ENCODE results near the gene ADAP1. TPM values are rescaled to one million over a fixed set of nuclear protein-coding genes. Genes with fewer than 3 reads are reported as not detected.

The ADAP1 gene
- total and polyA plus RNA-seq, 2 of the 8 experiments (the other 6 are each of a cell fraction or from before 2014, with no cell fraction given): 5.8 to 6.1 TPM

GRCh38 chr7:876077-876971, 78.2 kb downstream of the ADAP1 start, which contains the start of gene GET4 (continued):
- TF ChIP-seq GABPA (IDR thresholded peaks at IDR 0.05; ENCODE audit: borderline replicate concordance, insufficient read depth, low read length) (no peak; the same call in 1 of the 2 replicates), EGR1 (IDR thresholded peaks at IDR 0.05; ENCODE audit: borderline replicate concordance, low read depth, low read length) (peak; percentile 43; the same call in 1 of the 2 replicates), ASH2L (IDR thresholded peaks at IDR 0.05; ENCODE audit: low read length) (no peak), JUN (IDR thresholded peaks at IDR 0.05; ENCODE audit: low read depth, low read length) (no peak), BACH1 (IDR thresholded peaks at IDR 0.05; ENCODE audit: low read length) (no peak), RAD21 (IDR thresholded peaks at IDR 0.05 in 1 of 2, conservative IDR thresholded peaks at IDR 0.05 in 1 of 2; ENCODE audit: low read depth in 2 of 2, low read length in 2 of 2) (no peak), TBP (IDR thresholded peaks at IDR 0.05; ENCODE audit: low read depth, low read length) (peak; percentile 37; the same call in 1 of the 2 replicates), TEAD4 (IDR thresholded peaks at IDR 0.05; ENCODE audit: low read depth, low read length) (0 out of 2 replicates have a peak, but pooled peaks have one; percentile 21), SAP30 (IDR thresholded peaks at IDR 0.05; ENCODE audit: insufficient read depth, insufficient replicate concordance, low read length) (no peak), SIN3A (conservative IDR thresholded peaks at IDR 0.05 in 1 of 2, IDR thresholded peaks at IDR 0.05 in 1 of 2; ENCODE audit: low read depth in 1 of 2, low read length in 2 of 2) (peak in 1 of 2 experiments; percentile 87; a peak in 2 of 4 replicates), RXRA (IDR thresholded peaks at IDR 0.05; ENCODE audit: insufficient read depth, low read depth, low read length) (no peak), HDAC2 (IDR thresholded peaks at IDR 0.05; ENCODE audit: borderline replicate concordance in 1 of 2, low read depth in 2 of 2, low read length in 2 of 2) (no peak), TAF1 (IDR thresholded peaks at IDR 0.05; ENCODE audit: low read depth, low read length) (peak; percentile 82), BRCA1 (IDR thresholded peaks at IDR 0.05; ENCODE audit: low read depth, low read length) (no peak; the same call in 1 of the 2 replicates), SP2 (IDR thresholded peaks at IDR 0.05; ENCODE audit: low read length) (peak; percentile 23; the same call in 1 of the 2 replicates), KDM5A (IDR thresholded peaks at IDR 0.05; ENCODE audit: low read length) (no peak), HDAC6 (IDR thresholded peaks at IDR 0.05; ENCODE audit: low read depth, low read length) (no peak), E2F6 (IDR thresholded peaks at IDR 0.05) (peak; percentile 99), SP1 (IDR thresholded peaks at IDR 0.05; ENCODE audit: low read depth, low read length) (peak; percentile 53; the same call in 1 of the 2 replicates), RFX5 (IDR thresholded peaks at IDR 0.05; ENCODE audit: borderline replicate concordance, low read depth, low read length) (no peak), SRF (IDR thresholded peaks at IDR 0.05; ENCODE audit: low read depth, low read length) (no peak; the same call in 1 of the 2 replicates), EZH2 (IDR thresholded peaks at IDR 0.05; ENCODE audit: low read depth, low read length, severe bottlenecking) (no peak)
